Liver (tissue), 9 donors: ENCODE measurements around the gene KRT16. TPM values are rescaled to one million over a fixed set of nuclear protein-coding genes. Genes with fewer than 3 reads are reported as not detected.

ENCODE experiments used
- DNase-seq: peaks from one replicate; pipeline ENCODE4 v3.0.0-alpha.2; 2017; ENCODE audit warnings: low spot score
- H3K27ac ChIP-seq, 2 donors: one replicate each; pipeline ENCODE4 v1.7.0; 2013; ENCODE audit warnings: inconsistent platforms in 2 of 2, low read length in 2 of 2, control low read depth in 1 of 2, low read depth in 1 of 2, mild to moderate bottlenecking in 1 of 2
- H3K27me3 ChIP-seq, 4 donors: one replicate each; pipeline versions ENCODE4 v1.6.1 to v1.7.0; 2013; ENCODE audit warnings: low read length in 3 of 4, inconsistent platforms in 1 of 4, mild to moderate bottlenecking in 1 of 4, moderate library complexity in 1 of 4; ENCODE audit not compliant: control insufficient read depth in 4 of 4, insufficient read depth in 4 of 4
- H3K36me3 ChIP-seq, 4 donors: one replicate each; pipeline versions ENCODE4 v1.6.1 to v1.7.0; 2013; ENCODE audit warnings: low read length in 3 of 4, mild to moderate bottlenecking in 3 of 4, low read depth in 1 of 4, moderate library complexity in 1 of 4; ENCODE audit not compliant: control insufficient read depth in 4 of 4, insufficient read depth in 3 of 4
- H3K4me1 ChIP-seq, 4 donors: one replicate each; pipeline versions ENCODE4 v1.6.1 to v1.7.0; 2013; ENCODE audit warnings: low read length in 3 of 4, mild to moderate bottlenecking in 3 of 4, moderate library complexity in 1 of 4; ENCODE audit not compliant: control insufficient read depth in 4 of 4, insufficient read depth in 4 of 4
- H3K4me3 ChIP-seq, 3 donors: one replicate each; pipeline versions ENCODE4 v1.6.1 to v1.7.0; 2013; ENCODE audit warnings: low read length in 3 of 3, control low read depth in 1 of 3, low read depth in 1 of 3, mild to moderate bottlenecking in 1 of 3
- H3K9ac ChIP-seq, 2 donors: one replicate each; pipeline ENCODE4 v1.7.0; 2013; ENCODE audit warnings: low read length in 2 of 2, mild to moderate bottlenecking in 2 of 2, moderate library complexity in 2 of 2, control low read depth in 1 of 2, low read depth in 1 of 2
- H3K9me3 ChIP-seq, 4 donors: one replicate each; pipeline versions ENCODE4 v1.6.1 to v1.7.0; 2013; ENCODE audit warnings: low read length in 3 of 4; ENCODE audit not compliant: control insufficient read depth in 4 of 4
- EGR1 ChIP-seq, 2 donors: IDR thresholded peaks; 2 replicates each; pipeline ENCODE4 v1.6.1; 2016 to 2018; ENCODE audit warnings: antibody characterized with exemption in 2 of 2, low read depth in 2 of 2
- FOXA1 ChIP-seq: IDR thresholded peaks from 2 replicates; pipeline ENCODE4 v1.6.1; 2016; ENCODE audit warnings: antibody characterized with exemption
- FOXA2 ChIP-seq: IDR thresholded peaks from 2 replicates; pipeline ENCODE4 v1.6.1; 2016; ENCODE audit warnings: antibody characterized with exemption
- GABPA ChIP-seq, 2 donors: IDR thresholded peaks in 1 of 2; conservative IDR thresholded peaks in 1 of 2; 2 replicates each; pipeline ENCODE4 v1.6.1; 2016; ENCODE audit warnings: antibody characterized with exemption in 2 of 2, mild to moderate bottlenecking in 1 of 2, moderate library complexity in 1 of 2
- HNF4A ChIP-seq, 2 donors: conservative IDR thresholded peaks; 2 replicates each; pipeline ENCODE4 v1.6.1; 2016; ENCODE audit warnings: antibody characterized with exemption in 2 of 2, mild to moderate bottlenecking in 2 of 2
- HNF4G ChIP-seq: IDR thresholded peaks from 2 replicates; pipeline ENCODE4 v1.6.1; 2016; ENCODE audit warnings: antibody characterized with exemption
- JUND ChIP-seq, 2 donors: IDR thresholded peaks; 2 replicates each; pipeline ENCODE4 v1.6.1; 2016; ENCODE audit warnings: antibody characterized with exemption in 2 of 2
- NR2F2 ChIP-seq: IDR thresholded peaks from 2 replicates; pipeline ENCODE4 v1.6.1; 2016; ENCODE audit warnings: antibody characterized with exemption
- RAD21 ChIP-seq, 2 donors: IDR thresholded peaks; 2 replicates each; pipeline ENCODE4 v1.6.1; 2016; ENCODE audit warnings: antibody characterized with exemption in 2 of 2, mild to moderate bottlenecking in 2 of 2
- RXRA ChIP-seq, 2 donors: IDR thresholded peaks; 2 replicates each; pipeline ENCODE4 v1.6.1; 2017 to 2018; ENCODE audit warnings: antibody characterized with exemption in 2 of 2, mild to moderate bottlenecking in 1 of 2
- SP1 ChIP-seq: IDR thresholded peaks from 2 replicates; pipeline ENCODE4 v1.6.1; 2018; ENCODE audit warnings: antibody characterized with exemption, mild to moderate bottlenecking
- TAF1 ChIP-seq: conservative IDR thresholded peaks from 2 replicates; pipeline ENCODE4 v1.6.1; 2016; ENCODE audit warnings: antibody characterized with exemption, mild to moderate bottlenecking
- YY1 ChIP-seq: IDR thresholded peaks from 2 replicates; pipeline ENCODE4 v1.6.1; 2016; ENCODE audit warnings: antibody characterized with exemption, mild to moderate bottlenecking
- WGBS: extraction: QIAGEN DNeasy Blood & Tissue Kit; methylation state at CpG from one replicate; pipeline ENCODE4 v1.1.7; 2013; 5-methylcytosine and 5-hydroxymethylcytosine counted together
- polyA plus RNA-seq, 2 donors: library from polyadenylated mRNA; stranded (reverse) in 1 of 2; unstranded in 1 of 2; fragments of 200-250 nt in 1 of 2; fragments of >200 nt in 1 of 2; fragmentation: Nextera tagmentation in 1 of 2; extraction: Ambion mirVana in 1 of 2; gene quantifications; one replicate each; pipeline versions ENCODE4 v1.2.1 to v1.2.3, GENCODE V29; 2013 to 2015
- total RNA-seq, 2 donors: library from RNA; depleted of rRNA; stranded (reverse); fragments of >200 nt; gene quantifications; one replicate each; pipeline ENCODE4 v1.2.3, GENCODE V29; 2014
- TF ChIP-seq, protein P1 (sequence below): IDR thresholded peaks from 2 replicates; pipeline ENCODE4 v1.6.1; 2016; ENCODE audit warnings: antibody characterized with exemption
- TF ChIP-seq, protein P2 (sequence below): fragments of 150-350 bp; IDR thresholded peaks from 2 replicates; pipeline ENCODE4 v1.5.1; 2017; ENCODE audit warnings: improper control_type of control experiment, low read depth, low read length; ENCODE audit not compliant: missing input control
- TF ChIP-seq, protein P3 (sequence below): IDR thresholded peaks from 2 replicates; pipeline ENCODE4 v1.6.1; 2016; ENCODE audit warnings: antibody characterized with exemption
- TF ChIP-seq, protein P4 (sequence below): IDR thresholded peaks from 2 replicates; pipeline ENCODE4 v1.6.1; 2016; ENCODE audit warnings: antibody characterized with exemption
- TF ChIP-seq, protein P5 (sequence below): IDR thresholded peaks from 2 replicates; pipeline ENCODE4 v1.6.1; 2016; ENCODE audit warnings: antibody characterized with exemption, mild to moderate bottlenecking
- donor health status: healthy.
- donor health status: healthy.
- donor health status: healthy.
- donor health status: healthy.
- donor health status: healthy.

The KRT16 gene
- total and polyA plus RNA-seq, 4 donors: not detected

DNA sequence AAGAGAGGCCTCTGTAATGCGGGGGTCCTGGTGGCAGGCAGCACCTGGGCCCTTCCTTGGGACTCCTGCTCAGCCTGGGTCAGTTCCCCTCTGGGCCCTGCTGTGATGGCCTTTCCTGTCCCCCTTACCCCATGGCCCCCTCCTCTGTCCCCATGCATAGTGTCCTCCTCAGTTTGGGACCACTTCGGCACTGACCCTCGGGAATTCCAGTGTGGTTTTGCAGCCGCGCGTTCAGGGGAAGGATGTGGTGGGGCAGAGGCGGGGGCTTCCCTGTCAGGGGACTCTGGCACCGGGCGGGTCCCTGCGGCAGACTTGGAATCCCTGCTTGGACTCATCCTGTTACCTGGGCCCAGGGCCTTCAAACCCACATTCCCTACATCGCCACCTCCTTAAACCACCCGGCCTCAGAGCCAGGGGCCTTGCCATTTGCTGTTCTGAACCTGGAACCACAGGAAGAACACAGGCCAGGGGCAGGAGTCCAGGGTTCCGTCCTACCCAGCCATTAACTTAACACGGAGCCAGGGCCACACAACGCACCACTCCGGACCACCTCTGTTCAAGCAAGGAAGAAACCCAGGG, 44.7 kb upstream of the KRT16 start:
- no peak overlapping the region for H3K9ac ChIP-seq
- no peaks in the 10 kb centered on the region for H3K36me3 ChIP-seq
- TF ChIP-seq RAD21 (IDR thresholded peaks at IDR 0.05) (no peak), FOXA2 (no peak), RXRA (IDR thresholded peaks at IDR 0.05) (no peak), YY1 (no peak), HNF4A (conservative IDR thresholded peaks at IDR 0.05) (no peak), NR2F2 (no peak), FOXA1 (no peak), GABPA (IDR thresholded peaks at IDR 0.05 in 1 of 2, conservative IDR thresholded peaks at IDR 0.05 in 1 of 2) (no peak), SP1 (no peak), TAF1 (no peak), HNF4G (no peak), JUND (IDR thresholded peaks at IDR 0.05) (no peak), EGR1 (IDR thresholded peaks at IDR 0.05; ENCODE audit: low read depth in 2 of 2) (no peak)
- TF ChIP-seq, protein P1, sequence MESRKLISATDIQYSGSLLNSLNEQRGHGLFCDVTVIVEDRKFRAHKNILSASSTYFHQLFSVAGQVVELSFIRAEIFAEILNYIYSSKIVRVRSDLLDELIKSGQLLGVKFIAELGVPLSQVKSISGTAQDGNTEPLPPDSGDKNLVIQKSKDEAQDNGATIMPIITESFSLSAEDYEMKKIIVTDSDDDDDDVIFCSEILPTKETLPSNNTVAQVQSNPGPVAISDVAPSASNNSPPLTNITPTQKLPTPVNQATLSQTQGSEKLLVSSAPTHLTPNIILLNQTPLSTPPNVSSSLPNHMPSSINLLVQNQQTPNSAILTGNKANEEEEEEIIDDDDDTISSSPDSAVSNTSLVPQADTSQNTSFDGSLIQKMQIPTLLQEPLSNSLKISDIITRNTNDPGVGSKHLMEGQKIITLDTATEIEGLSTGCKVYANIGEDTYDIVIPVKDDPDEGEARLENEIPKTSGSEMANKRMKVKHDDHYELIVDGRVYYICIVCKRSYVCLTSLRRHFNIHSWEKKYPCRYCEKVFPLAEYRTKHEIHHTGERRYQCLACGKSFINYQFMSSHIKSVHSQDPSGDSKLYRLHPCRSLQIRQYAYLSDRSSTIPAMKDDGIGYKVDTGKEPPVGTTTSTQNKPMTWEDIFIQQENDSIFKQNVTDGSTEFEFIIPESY: no peak
- TF ChIP-seq, protein P2, sequence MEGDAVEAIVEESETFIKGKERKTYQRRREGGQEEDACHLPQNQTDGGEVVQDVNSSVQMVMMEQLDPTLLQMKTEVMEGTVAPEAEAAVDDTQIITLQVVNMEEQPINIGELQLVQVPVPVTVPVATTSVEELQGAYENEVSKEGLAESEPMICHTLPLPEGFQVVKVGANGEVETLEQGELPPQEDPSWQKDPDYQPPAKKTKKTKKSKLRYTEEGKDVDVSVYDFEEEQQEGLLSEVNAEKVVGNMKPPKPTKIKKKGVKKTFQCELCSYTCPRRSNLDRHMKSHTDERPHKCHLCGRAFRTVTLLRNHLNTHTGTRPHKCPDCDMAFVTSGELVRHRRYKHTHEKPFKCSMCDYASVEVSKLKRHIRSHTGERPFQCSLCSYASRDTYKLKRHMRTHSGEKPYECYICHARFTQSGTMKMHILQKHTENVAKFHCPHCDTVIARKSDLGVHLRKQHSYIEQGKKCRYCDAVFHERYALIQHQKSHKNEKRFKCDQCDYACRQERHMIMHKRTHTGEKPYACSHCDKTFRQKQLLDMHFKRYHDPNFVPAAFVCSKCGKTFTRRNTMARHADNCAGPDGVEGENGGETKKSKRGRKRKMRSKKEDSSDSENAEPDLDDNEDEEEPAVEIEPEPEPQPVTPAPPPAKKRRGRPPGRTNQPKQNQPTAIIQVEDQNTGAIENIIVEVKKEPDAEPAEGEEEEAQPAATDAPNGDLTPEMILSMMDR: no peak
- TF ChIP-seq, protein P3, sequence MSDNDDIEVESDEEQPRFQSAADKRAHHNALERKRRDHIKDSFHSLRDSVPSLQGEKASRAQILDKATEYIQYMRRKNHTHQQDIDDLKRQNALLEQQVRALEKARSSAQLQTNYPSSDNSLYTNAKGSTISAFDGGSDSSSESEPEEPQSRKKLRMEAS: no peak
- TF ChIP-seq, protein P4, sequence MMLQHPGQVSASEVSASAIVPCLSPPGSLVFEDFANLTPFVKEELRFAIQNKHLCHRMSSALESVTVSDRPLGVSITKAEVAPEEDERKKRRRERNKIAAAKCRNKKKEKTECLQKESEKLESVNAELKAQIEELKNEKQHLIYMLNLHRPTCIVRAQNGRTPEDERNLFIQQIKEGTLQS: no peak
- TF ChIP-seq, protein P5, sequence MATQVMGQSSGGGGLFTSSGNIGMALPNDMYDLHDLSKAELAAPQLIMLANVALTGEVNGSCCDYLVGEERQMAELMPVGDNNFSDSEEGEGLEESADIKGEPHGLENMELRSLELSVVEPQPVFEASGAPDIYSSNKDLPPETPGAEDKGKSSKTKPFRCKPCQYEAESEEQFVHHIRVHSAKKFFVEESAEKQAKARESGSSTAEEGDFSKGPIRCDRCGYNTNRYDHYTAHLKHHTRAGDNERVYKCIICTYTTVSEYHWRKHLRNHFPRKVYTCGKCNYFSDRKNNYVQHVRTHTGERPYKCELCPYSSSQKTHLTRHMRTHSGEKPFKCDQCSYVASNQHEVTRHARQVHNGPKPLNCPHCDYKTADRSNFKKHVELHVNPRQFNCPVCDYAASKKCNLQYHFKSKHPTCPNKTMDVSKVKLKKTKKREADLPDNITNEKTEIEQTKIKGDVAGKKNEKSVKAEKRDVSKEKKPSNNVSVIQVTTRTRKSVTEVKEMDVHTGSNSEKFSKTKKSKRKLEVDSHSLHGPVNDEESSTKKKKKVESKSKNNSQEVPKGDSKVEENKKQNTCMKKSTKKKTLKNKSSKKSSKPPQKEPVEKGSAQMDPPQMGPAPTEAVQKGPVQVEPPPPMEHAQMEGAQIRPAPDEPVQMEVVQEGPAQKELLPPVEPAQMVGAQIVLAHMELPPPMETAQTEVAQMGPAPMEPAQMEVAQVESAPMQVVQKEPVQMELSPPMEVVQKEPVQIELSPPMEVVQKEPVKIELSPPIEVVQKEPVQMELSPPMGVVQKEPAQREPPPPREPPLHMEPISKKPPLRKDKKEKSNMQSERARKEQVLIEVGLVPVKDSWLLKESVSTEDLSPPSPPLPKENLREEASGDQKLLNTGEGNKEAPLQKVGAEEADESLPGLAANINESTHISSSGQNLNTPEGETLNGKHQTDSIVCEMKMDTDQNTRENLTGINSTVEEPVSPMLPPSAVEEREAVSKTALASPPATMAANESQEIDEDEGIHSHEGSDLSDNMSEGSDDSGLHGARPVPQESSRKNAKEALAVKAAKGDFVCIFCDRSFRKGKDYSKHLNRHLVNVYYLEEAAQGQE: no peak
- WGBS: 88% methylated on average over 16 of the region's 16 CpGs
- no peaks in the 10 kb centered on the region for H3K4me1 ChIP-seq
- no peaks in the 10 kb centered on the region for H3K9me3 ChIP-seq
- no peak overlapping the region for H3K4me3 ChIP-seq
- no peak for DNase-seq
- no peaks in the 10 kb centered on the region for H3K27me3 ChIP-seq
- H3K27ac ChIP-seq: no peak overlapping the region
